BLaER1 (cell line): Measurements from ENCODE around the gene DNER.

Experiments
- H3K27ac ChIP-seq: shearing (Covaris generic); formaldehyde crosslinking; 2 replicates; pipeline ENCODE4 v1.8.1; 2022
- H3K27me3 ChIP-seq: shearing (Covaris generic); formaldehyde crosslinking; 2 replicates; pipeline ENCODE4 v1.8.1; 2022
- H3K36me3 ChIP-seq: shearing (Covaris generic); formaldehyde crosslinking; 2 replicates; pipeline ENCODE4 v1.8.1; 2022
- H3K4me1 ChIP-seq: shearing (Covaris generic); formaldehyde crosslinking; 2 replicates; pipeline ENCODE4 v1.8.1; 2022
- H3K4me2 ChIP-seq: shearing (Covaris generic); formaldehyde crosslinking; 2 replicates; pipeline ENCODE4 v1.8.1; 2022
- H3K4me3 ChIP-seq: shearing (Covaris generic); formaldehyde crosslinking; 2 replicates; pipeline ENCODE4 v1.8.1; 2022
- H3K9ac ChIP-seq: shearing (Covaris generic); formaldehyde crosslinking; 2 replicates; pipeline ENCODE4 v1.8.1; 2022
- H3K9me3 ChIP-seq: shearing (Covaris generic); formaldehyde crosslinking; 2 replicates; pipeline ENCODE4 v1.8.1; 2022
- H4K20me1 ChIP-seq: shearing (Covaris generic); formaldehyde crosslinking; 2 replicates; pipeline ENCODE4 v1.8.1; 2022
- Cebpa-rat ChIP-seq: shearing (Covaris generic); IDR thresholded peaks from 2 replicates; pipeline ENCODE4 v1.8.1; 2022

The DNER gene

DNA sequence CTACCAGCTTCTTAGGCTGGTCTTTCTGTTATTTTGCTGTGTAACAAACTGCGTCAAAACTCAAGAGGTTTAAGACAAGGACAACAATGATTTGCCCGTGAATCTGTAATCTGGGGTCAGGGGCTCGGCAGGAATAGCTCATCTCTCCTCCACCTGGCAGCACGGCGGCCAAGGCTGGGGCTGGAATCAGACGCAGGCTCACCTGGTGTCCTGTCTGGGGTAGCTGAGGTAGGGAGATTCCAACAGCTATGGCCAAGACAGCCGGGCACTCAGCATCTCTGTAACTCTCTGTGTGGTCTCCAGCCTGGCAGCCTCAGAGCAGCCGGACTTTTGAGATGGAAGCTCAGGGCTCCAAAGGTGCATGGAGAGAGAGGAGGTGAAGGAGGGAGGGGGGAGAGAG lies 42.3 kb downstream of the DNER start:
- H3K4me2 ChIP-seq = no peak overlapping the region
- no peaks in the 10 kb centered on the region for H4K20me1 ChIP-seq
- H3K9ac ChIP-seq = no peak overlapping the region
- H3K4me1 ChIP-seq = no peaks in the 10 kb centered on the region
- no peaks in the 10 kb centered on the region for H3K27me3 ChIP-seq
- no peaks in the 10 kb centered on the region for H3K9me3 ChIP-seq
- no peak overlapping the region for H3K27ac ChIP-seq
- H3K4me3 ChIP-seq = no peak overlapping the region
- TF ChIP-seq Cebpa-rat = no peak
- no peaks in the 10 kb centered on the region for H3K36me3 ChIP-seq

DNA sequence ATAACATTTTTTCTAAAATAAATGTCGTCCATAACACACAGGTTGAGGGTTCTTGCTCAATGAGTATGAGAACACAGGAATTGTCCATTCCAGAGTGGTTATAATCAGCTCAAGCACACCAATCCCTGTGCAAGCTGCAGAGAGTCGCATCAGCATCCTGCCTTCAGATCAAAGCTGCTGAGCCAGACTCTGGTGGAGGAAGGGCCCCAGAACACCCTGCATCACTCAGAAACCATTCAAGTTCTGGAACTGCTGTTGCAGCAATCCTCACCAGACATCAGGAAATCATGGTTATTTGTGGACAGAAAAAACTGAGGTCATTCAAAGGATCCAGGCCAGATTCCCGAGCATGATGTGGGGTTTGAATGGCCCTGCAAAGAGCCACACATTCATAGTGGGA lies 44.5 kb downstream of the DNER start:
- Histone ChIP-seq H3K27ac (no peak overlapping the region), H3K9me3 (no peaks in the 10 kb centered on the region), H4K20me1 (no peaks in the 10 kb centered on the region), H3K4me2 (no peak overlapping the region), H3K4me3 (no peak overlapping the region), H3K27me3 (no peaks in the 10 kb centered on the region), H3K9ac (no peak overlapping the region), H3K36me3 (no peaks in the 10 kb centered on the region), H3K4me1 (no peaks in the 10 kb centered on the region)
- TF ChIP-seq Cebpa-rat = no peak

DNA sequence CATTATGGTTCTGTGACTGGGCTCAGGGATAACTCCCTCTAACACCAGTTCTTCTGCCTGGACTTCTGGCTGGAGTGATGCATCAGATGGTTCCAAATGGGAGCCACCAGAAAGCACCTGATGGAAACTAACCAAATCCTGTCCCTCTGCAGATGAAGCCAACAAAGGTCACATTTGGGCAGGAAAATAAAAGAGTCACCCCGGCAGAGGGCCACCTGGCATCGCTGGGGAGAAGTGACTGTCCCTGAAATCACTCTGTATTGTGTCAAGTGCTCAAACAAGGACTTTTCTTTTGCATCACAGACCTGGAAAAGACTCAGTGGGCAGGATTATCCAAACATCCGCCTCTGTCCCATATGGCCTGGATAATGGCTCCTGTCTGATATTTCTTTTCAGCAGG lies 47.5 kb downstream of the DNER start:
- no peak overlapping the region for H3K9ac ChIP-seq

DNA sequence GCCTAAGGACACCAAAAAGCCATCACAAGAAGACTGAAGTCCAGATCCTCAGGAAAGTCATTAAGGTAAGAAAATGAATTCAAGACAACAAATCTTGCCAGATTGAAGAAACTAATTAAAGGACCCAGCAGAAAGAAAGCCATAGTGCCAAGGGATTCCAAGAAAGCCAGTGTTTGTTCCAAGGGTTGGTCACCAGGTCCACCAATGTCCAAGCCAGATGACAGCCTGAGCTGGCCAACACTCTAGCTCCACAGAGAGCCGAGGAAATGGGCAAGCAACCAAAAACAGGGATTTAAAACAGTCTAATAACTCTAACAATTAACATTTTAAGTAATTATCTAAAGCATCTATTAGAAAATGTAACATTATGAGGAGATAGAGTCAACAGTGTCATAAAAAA lies 49.2 kb downstream of the DNER start:
- no peak overlapping the region for H3K4me2 ChIP-seq
- no peaks in the 10 kb centered on the region for H4K20me1 ChIP-seq
- H3K4me3 ChIP-seq = no peak overlapping the region
- no peak for TF ChIP-seq Cebpa-rat
- H3K9ac ChIP-seq = no peak overlapping the region
- no peaks in the 10 kb centered on the region for H3K36me3 ChIP-seq
- H3K9me3 ChIP-seq = no peaks in the 10 kb centered on the region
- H3K27me3 ChIP-seq = no peaks in the 10 kb centered on the region
- no peaks in the 10 kb centered on the region for H3K4me1 ChIP-seq
- no peak overlapping the region for H3K27ac ChIP-seq

More for the DNA sequence above, 47.5 kb downstream of the DNER start:
- Histone ChIP-seq H3K27ac (no peak overlapping the region), H3K27me3 (no peaks in the 10 kb centered on the region), H3K9me3 (no peaks in the 10 kb centered on the region), H3K4me3 (no peak overlapping the region), H3K4me2 (no peak overlapping the region), H3K4me1 (no peaks in the 10 kb centered on the region), H3K36me3 (no peaks in the 10 kb centered on the region), H4K20me1 (no peaks in the 10 kb centered on the region)
- TF ChIP-seq Cebpa-rat = no peak

DNA sequence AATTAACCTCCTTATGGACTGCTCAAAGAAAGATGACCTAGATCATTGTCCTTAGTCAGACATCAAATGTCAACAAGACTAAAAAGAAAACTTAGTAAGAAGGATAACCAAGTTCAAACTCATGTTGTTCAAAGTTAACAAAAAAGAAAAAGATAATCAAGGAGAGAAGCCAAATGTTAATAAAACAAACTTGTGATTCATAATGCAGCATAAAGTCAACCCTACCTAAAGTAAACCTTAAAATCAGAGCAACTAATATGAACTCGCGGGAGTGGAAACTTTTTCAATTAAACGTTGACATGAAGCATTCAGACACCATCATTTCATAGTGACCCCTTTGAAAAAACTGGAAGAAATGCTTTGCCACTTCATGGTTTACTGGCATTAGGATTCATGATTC lies 52.9 kb downstream of the DNER start:
- Histone ChIP-seq H3K4me2 (no peak overlapping the region), H3K27me3 (no peaks in the 10 kb centered on the region), H4K20me1 (no peaks in the 10 kb centered on the region), H3K9me3 (no peaks in the 10 kb centered on the region), H3K36me3 (no peaks in the 10 kb centered on the region), H3K9ac (no peak overlapping the region), H3K4me3 (no peak overlapping the region), H3K4me1 (no peaks in the 10 kb centered on the region), H3K27ac (no peak overlapping the region)
- no peak for TF ChIP-seq Cebpa-rat

DNA sequence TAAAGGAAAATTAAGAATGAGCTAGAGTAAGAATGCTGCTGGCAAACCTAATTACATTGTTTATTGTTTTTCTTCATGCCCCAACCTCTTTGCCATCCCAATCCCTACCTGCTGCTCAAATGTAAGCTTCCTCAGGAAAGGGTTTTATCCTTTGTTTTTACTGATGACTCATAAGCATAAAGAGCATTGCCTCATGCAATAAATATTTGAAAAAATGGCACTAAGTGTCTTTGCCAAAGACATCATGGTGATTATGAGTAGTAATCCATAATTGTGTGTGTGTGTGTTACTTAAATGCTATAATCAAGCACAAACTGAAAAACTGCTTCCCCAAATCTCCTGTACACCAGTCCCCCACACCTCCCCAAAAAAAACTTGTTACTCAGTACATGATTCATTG lies 53.4 kb downstream of the DNER start:
- Histone ChIP-seq H3K4me2 (no peak overlapping the region), H3K27ac (no peak overlapping the region), H3K9me3 (no peaks in the 10 kb centered on the region), H3K9ac (no peak overlapping the region), H3K4me3 (no peak overlapping the region), H3K4me1 (no peaks in the 10 kb centered on the region), H3K36me3 (no peaks in the 10 kb centered on the region), H4K20me1 (no peaks in the 10 kb centered on the region), H3K27me3 (no peaks in the 10 kb centered on the region)
- no peak for TF ChIP-seq Cebpa-rat

DNA sequence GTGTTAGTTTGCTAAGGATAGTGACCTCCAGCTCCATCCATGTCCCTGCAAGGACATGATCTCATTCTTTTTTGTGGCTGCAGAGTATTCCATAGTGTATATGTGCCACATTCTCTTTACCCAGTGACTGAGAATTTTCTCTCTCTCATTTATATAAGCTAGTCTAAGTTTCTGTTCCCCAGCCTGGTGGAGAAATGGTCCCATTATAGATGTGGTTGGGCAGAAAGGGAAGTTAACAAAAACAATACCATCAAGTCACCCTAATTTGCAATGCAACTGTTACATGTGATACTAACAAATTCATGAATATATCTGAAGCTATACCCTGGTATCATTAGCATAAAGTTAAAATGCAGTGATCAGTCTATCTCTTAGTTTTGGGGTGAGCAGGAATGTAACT lies 54.0 kb downstream of the DNER start:
- Histone ChIP-seq H3K9me3 (no peaks in the 10 kb centered on the region), H3K4me3 (no peak overlapping the region), H3K4me1 (no peaks in the 10 kb centered on the region), H3K9ac (no peak overlapping the region), H3K27ac (no peak overlapping the region), H3K36me3 (no peaks in the 10 kb centered on the region), H3K27me3 (no peaks in the 10 kb centered on the region), H3K4me2 (no peak overlapping the region), H4K20me1 (no peaks in the 10 kb centered on the region)
- TF ChIP-seq Cebpa-rat = no peak

DNA sequence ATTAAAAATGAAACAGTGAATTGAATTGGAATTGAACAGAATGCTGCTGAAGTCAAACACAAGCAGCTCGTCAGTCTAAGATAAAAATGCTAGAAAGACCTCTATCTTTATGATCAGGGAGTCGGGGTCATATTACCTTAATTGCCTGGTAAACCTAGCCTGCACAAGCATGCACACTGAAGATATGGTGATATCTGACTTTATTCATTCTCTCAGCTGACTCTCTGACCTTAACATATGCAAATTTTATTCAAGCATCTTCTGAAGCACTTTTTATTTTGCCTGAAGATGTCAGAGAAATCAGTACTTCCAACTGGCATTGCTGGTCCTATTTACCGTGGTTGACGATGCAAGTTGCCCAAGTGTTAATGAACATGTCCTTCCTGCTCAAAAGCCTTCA lies 56.4 kb downstream of the DNER start:
- Histone ChIP-seq H3K27ac (no peak overlapping the region), H3K9ac (no peak overlapping the region), H3K36me3 (no peaks in the 10 kb centered on the region), H3K4me3 (no peak overlapping the region), H3K9me3 (no peaks in the 10 kb centered on the region), H3K4me1 (no peaks in the 10 kb centered on the region), H4K20me1 (no peaks in the 10 kb centered on the region), H3K4me2 (no peak overlapping the region), H3K27me3 (no peaks in the 10 kb centered on the region)
- no peak for TF ChIP-seq Cebpa-rat

DNA sequence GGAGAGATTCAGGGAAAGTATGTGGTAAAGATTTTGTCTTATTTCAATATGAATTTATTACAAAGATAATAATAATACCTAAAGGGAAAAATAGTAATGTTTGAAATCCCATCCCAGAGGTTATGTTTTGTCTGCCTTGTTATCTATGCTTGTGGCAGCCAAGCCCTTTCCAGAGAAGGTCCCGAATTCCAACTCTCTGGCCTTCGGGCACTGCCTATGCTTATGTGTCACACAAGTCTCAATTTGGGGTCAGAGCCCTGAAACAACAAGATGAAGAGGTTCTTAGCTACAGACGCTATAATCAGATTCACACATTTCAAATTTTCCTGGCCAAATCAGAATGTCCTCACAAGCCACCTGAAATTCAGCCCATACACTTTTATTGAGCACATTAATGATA lies 59.9 kb downstream of the DNER start:
- H3K27me3 ChIP-seq = no peaks in the 10 kb centered on the region
- H3K9ac ChIP-seq = no peak overlapping the region
- H3K27ac ChIP-seq = no peak overlapping the region
- H4K20me1 ChIP-seq = no peaks in the 10 kb centered on the region
- H3K4me2 ChIP-seq = no peak overlapping the region
- TF ChIP-seq Cebpa-rat = no peak
- no peaks in the 10 kb centered on the region for H3K9me3 ChIP-seq
- H3K4me3 ChIP-seq = no peak overlapping the region
- no peaks in the 10 kb centered on the region for H3K4me1 ChIP-seq
- no peaks in the 10 kb centered on the region for H3K36me3 ChIP-seq

DNA sequence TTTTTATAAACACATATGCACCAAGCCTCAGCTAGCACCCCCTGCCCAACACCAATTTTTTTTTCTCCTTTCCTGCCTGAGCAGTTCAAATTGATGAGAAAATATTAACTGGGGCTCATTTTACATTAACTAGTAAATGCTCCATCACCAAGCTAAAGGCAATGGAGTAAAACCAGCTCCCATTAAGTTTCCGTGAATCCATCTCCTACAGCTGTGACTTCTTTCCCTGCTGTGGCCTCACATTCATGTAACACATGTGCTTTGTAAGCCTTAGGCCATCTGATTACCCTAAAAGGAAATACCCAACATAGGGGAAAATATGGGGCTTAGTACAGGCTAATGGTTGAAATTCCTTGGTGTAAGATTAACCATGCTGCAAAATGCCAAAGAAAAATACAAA lies 60.8 kb downstream of the DNER start:
- Histone ChIP-seq H3K4me1 (no peaks in the 10 kb centered on the region), H3K27me3 (no peaks in the 10 kb centered on the region), H3K4me2 (no peak overlapping the region), H3K9ac (no peak overlapping the region), H3K9me3 (no peaks in the 10 kb centered on the region), H3K4me3 (no peak overlapping the region), H3K27ac (no peak overlapping the region), H4K20me1 (no peaks in the 10 kb centered on the region), H3K36me3 (no peaks in the 10 kb centered on the region)
- TF ChIP-seq Cebpa-rat = no peak

DNA sequence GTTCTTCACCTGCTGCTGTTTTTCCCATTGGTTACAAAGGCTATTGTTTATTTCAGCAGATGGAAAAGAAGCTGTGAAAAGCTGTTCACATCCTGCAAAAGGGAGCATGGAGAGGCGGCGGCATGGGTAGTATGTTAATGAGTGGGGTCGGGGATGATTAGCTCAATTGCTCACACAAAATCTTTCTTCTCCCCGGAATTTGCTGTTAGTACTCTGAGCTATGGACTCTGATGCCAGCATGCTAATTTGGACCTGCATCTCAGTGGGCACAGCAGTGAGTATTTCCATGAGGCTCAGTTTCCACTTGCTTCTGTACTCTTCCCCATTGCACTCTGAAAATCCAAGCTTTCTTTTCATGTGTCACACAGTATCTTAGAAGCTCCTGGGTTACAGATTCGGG lies 61.6 kb downstream of the DNER start:
- H4K20me1 ChIP-seq = no peaks in the 10 kb centered on the region
- no peaks in the 10 kb centered on the region for H3K4me1 ChIP-seq
- H3K9me3 ChIP-seq = no peaks in the 10 kb centered on the region
- H3K27ac ChIP-seq = no peak overlapping the region
- no peaks in the 10 kb centered on the region for H3K27me3 ChIP-seq
- H3K9ac ChIP-seq = no peak overlapping the region
- no peaks in the 10 kb centered on the region for H3K36me3 ChIP-seq
- TF ChIP-seq Cebpa-rat = no peak
- no peak overlapping the region for H3K4me2 ChIP-seq
- no peak overlapping the region for H3K4me3 ChIP-seq
